NCI-H748 (cell line): ENCODE measurements around the gene THYN1.

Source experiments
- DNase-seq: peaks from one replicate; lab custom pipeline; 2025; ENCODE audit not compliant: unreplicated experiment; lab: John Stamatoyannopoulos, UW

The THYN1 gene

GRCh38 chr11:134224710-134225664 lies 28.2 kb downstream of the THYN1 start:
- DNase-seq: peak; percentile 65

- peak; percentile 96 for DNase-seq
These were observed 29.1 kb downstream of the THYN1 start, which contains the start of the genes NCAPD3 and VPS26B for GRCh38 chr11:134223836-134224709. Gene NCAPD3 (minus strand): TSS chr11:134223967. CDS start chr11:134223926, 41 bp downstream. Gene VPS26B (plus strand): TSS chr11:134224671. CDS start chr11:134225123, 452 bp downstream.

DNA sequence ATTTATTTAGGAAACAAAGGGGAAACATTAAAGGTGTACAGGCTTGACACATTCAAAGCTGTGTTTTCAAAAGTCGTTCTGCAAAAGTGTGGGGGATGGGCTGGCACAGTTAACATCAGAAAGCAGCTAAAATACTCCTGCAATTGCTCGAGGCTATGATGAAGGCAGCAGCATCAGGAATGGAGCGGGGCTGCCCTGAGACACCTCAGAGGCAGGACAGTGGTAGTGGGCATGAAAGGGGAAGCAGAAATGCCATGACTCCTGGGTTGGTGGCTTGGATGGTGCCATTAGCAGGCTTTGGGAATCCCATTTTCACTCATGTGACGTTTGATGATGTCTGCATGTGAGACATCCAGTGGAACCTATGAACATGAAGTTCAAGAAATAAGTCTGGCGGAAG lies 30.0 kb downstream of the THYN1 start:
- DNase-seq: no peak

DNA sequence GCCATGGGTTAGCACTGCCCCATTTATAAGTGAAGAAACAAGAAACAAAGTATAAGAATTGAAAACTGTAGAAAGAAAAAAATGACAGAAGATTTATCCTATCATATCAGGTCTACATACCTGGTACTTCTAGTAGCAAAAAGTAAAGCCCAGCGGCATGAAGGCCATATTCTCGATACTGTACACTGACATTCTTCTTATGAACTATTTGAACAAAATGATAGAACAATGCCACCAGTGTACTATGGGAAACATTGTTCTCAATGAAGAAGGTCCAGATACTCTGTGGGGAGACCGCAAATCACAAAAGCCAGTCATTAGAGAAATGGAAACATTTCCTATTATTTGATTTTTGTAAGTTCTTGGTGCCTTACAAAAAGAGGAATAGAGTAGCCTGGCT lies 36.3 kb downstream of the THYN1 start:
- DNase-seq: no peak

DNA sequence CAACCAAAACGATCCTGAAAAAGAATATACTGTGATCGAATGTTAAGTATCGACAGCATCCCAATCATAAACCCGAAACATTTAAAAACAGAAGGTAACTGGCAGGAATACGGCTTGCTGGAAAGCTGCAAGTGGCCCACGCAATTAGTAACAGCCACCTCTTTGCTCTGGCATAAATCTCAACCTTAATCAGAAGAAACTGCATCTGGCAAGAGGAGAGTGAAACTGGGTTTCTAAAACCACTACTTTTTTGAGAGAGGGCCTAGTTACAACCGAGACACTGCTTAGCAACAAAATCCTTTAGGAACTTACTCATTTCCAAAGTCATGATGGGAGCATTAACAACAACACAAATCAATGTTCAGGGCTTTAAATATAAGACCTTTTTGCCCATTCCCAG lies 37.3 kb downstream of the THYN1 start:
- no peak for DNase-seq

- peak; percentile 4 for DNase-seq
These were observed 45.5 kb downstream of the THYN1 start for GRCh38 chr11:134207538-134208239.

DNA sequence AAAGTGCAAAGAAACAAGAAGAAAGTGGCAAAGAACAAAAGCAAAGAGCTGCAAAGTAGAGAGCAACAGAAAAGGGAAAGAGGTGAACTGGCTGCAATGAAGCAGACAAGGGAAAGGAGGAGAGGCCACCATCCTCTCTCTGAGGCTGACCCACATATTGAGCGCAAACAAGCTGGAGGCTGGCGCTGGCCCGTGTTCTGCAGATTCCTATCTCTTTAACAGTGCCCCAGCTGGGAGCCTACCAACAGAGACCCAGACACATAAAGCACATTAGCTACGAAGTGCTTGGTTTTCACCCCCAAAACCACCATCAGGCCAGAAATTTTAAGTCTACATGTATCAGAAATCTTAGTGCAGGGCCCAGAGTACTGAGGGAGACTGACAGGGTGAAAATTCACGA lies 47.0 kb downstream of the THYN1 start:
- no peak for DNase-seq

DNA sequence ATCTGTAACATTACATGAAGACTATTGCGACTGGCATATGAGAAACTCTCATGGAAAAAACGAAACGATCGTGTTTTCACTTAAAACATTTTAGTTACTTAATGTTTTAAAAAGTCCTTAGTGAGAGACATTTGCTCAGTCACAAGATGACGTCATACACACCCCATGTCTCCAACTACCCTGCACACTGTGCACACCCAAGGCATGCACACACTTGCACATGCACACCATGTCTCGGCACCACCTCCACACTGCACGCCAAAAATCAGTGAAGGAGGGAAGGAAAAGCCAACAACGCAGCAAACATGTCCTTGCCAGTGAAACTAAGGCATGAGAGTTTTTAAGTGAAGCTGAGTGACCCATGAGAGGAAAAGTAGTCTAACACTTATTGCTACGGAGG lies 47.4 kb downstream of the THYN1 start:
- DNase-seq: no peak

DNA sequence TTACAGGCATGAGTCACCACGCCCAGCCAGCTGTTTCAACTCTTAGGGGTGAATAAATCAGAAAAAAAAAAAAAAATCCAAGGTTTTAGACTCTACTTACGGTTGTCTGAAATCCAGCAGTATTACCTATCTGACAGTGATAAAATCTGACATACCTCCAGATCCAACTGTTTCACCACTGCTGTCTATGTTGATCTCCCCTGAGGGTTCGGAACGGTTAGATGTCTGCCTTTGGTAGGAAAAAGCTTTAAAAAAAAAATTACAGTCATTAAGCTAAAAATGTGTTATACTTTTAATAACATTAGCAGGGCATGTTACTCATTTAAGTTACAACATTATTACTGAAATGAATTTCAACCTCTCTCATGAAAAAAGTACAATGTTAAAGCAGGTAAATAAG lies 50.5 kb downstream of the THYN1 start:
- DNase-seq: no peak

DNA sequence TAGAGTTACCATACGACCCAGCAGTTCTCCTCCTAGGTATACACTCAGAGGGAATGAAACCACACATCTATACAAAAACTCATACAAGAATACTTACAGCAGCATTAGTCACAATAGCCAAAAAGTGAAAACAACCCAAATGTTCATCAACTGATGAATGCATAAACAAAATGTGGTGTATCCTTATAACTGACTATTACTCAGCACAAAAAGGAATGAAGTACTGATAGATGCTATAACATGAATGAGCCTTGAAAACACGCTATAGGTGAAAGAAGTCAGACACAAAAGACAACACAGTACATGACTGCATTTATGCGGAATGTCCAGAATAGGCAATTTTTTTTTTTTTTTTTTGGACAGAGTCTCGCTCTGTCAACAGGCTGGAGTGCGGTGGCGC lies 52.5 kb downstream of the THYN1 start:
- no peak for DNase-seq

- no peak for DNase-seq
These were observed 53.6 kb downstream of the THYN1 start for GRCh38 chr11:134199531-134199930.
